NT2/D1 (cell line): ENCODE data around the gene ELAC1.
"Not testable (repeated sequence)": the region's sequence is repeated elsewhere in the genome, so short reads cannot be mapped to it uniquely, and the experiment has no call there.

Experiments used
- DNase-seq: peaks from one replicate; pipeline ENCODE4 v3.0.0-alpha.2; 2011; ENCODE audit warnings: low read depth, low spot score
- H3K27me3 ChIP-seq: 2 replicates; pipeline ENCODE4 v1.6.0; 2011; ENCODE audit warnings: mild to moderate bottlenecking; ENCODE audit not compliant: insufficient read length, insufficient read depth
- H3K36me3 ChIP-seq: 2 replicates; pipeline ENCODE4 v1.6.1; 2011; ENCODE audit warnings: mild to moderate bottlenecking, low read length, mixed read lengths; ENCODE audit not compliant: insufficient read depth, insufficient read length
- H3K4me1 ChIP-seq: 2 replicates; pipeline ENCODE4 v1.5.1; 2011; ENCODE audit not compliant: insufficient read depth, insufficient read length
- H3K4me3 ChIP-seq: 2 replicates; pipeline ENCODE4 v1.5.1; 2011; ENCODE audit warnings: low read depth; ENCODE audit not compliant: insufficient read length
- H3K9ac ChIP-seq: 2 replicates; pipeline ENCODE4 v1.6.0; 2011; ENCODE audit warnings: low read depth; ENCODE audit not compliant: insufficient read length
- H3K9me3 ChIP-seq: 2 replicates; pipeline ENCODE4 v1.5.1; 2011; ENCODE audit warnings: mild to moderate bottlenecking, low read length; ENCODE audit not compliant: insufficient read depth
- SUZ12 ChIP-seq: IDR thresholded peaks from 2 replicates; pipeline ENCODE4 v1.6.1; 2011; ENCODE audit not compliant: insufficient read length, insufficient read depth; ENCODE audit errors: extremely low read depth
- YY1 ChIP-seq: IDR thresholded peaks from 2 replicates; pipeline ENCODE4 v1.6.1; 2011; ENCODE audit not compliant: insufficient read length, insufficient read depth
- ZNF274 ChIP-seq: IDR thresholded peaks from 2 replicates; pipeline ENCODE4 v1.6.1; 2011; ENCODE audit warnings: mild to moderate bottlenecking, low read depth, low read length

ELAC1 gene

GRCh38 chr18:50992351-50992762, 24.5 kb downstream of the ELAC1 start:
- peak; percentile 47 for DNase-seq
- H3K9me3 ChIP-seq: peaks cover 3% of the 10 kb centered on the region; the same call in 1 of the 2 replicates
- H3K36me3 ChIP-seq: no peaks in the 10 kb centered on the region
- no peak overlapping the region for H3K9ac ChIP-seq
- no peak overlapping the region for H3K4me3 ChIP-seq
- no peak for TF ChIP-seq ZNF274
- TF ChIP-seq SUZ12: no peak
- TF ChIP-seq YY1: no peak
- no peaks in the 10 kb centered on the region for H3K27me3 ChIP-seq
- no peaks in the 10 kb centered on the region for H3K4me1 ChIP-seq

GRCh38 chr18:50994031-50994430, 26.2 kb downstream of the ELAC1 start:
- Histone ChIP-seq H3K9ac (no peak overlapping the region), H3K4me3 (no peak overlapping the region), H3K4me1 (no peaks in the 10 kb centered on the region), H3K27me3 (no peaks in the 10 kb centered on the region), H3K36me3 (no peaks in the 10 kb centered on the region), H3K9me3 (peaks cover 3% of the 10 kb centered on the region; the same call in 1 of the 2 replicates)
- no peak for DNase-seq
- TF ChIP-seq ZNF274 (no peak), YY1 (no peak), SUZ12 (no peak)

GRCh38 chr18:51003174-51003573, 35.3 kb downstream of the ELAC1 start:
- not testable (repeated sequence) for H3K4me3 ChIP-seq, H3K27me3 ChIP-seq, DNase-seq, H3K9me3 ChIP-seq, H3K36me3 ChIP-seq, H3K4me1 ChIP-seq, H3K9ac ChIP-seq

- H3K36me3 ChIP-seq: no peaks in the 10 kb centered on the region
- H3K27me3 ChIP-seq: no peaks in the 10 kb centered on the region
- TF ChIP-seq YY1: no peak
- no peak for TF ChIP-seq ZNF274
- TF ChIP-seq SUZ12: no peak
- DNase-seq: no peak
- no peaks in the 10 kb centered on the region for H3K9me3 ChIP-seq
- H3K4me1 ChIP-seq: no peaks in the 10 kb centered on the region
- no peak overlapping the region for H3K9ac ChIP-seq
- no peak overlapping the region for H3K4me3 ChIP-seq
Measured at GRCh38 chr18:51006061-51006818, 38.4 kb downstream of the ELAC1 start.

GRCh38 chr18:51006948-51007789, 39.3 kb downstream of the ELAC1 start:
- no peaks in the 10 kb centered on the region for H3K4me1 ChIP-seq
- H3K9ac ChIP-seq: no peak overlapping the region
- no peaks in the 10 kb centered on the region for H3K9me3 ChIP-seq
- DNase-seq: no peak
- no peaks in the 10 kb centered on the region for H3K27me3 ChIP-seq
- TF ChIP-seq YY1 (no peak), SUZ12 (no peak), ZNF274 (no peak)
- H3K4me3 ChIP-seq: no peak overlapping the region
- no peaks in the 10 kb centered on the region for H3K36me3 ChIP-seq

- Histone ChIP-seq H3K9me3 (no peaks in the 10 kb centered on the region), H3K9ac (peak overlapping the region; percentile 13), H3K4me1 (no peaks in the 10 kb centered on the region), H3K36me3 (no peaks in the 10 kb centered on the region), H3K4me3 (no peak overlapping the region), H3K27me3 (no peaks in the 10 kb centered on the region)
- TF ChIP-seq YY1: no peak
- TF ChIP-seq ZNF274: no peak
- TF ChIP-seq SUZ12: no peak
- no peak for DNase-seq
Measured at GRCh38 chr18:51007790-51008139, 39.9 kb downstream of the ELAC1 start.

- no peak for TF ChIP-seq SUZ12
- no peak for TF ChIP-seq ZNF274
- no peak for TF ChIP-seq YY1
- no peak overlapping the region for H3K9ac ChIP-seq
- no peak for DNase-seq
Measured at GRCh38 chr18:51009072-51009471, 41.2 kb downstream of the ELAC1 start.

More at GRCh38 chr18:51009072-51009471, 41.2 kb downstream of the ELAC1 start:
- Histone ChIP-seq H3K36me3 (no peaks in the 10 kb centered on the region), H3K9me3 (no peaks in the 10 kb centered on the region), H3K27me3 (no peaks in the 10 kb centered on the region), H3K4me3 (no peak overlapping the region), H3K4me1 (no peaks in the 10 kb centered on the region)
